K562 (cell line): ENCODE results near the gene IFT22. TPM values are rescaled to one million over a fixed set of nuclear protein-coding genes. Genes with fewer than 3 reads are reported as not detected.
A peak's percentile ranks its signal among the peaks of the same experiment; 100 is the strongest.

Experiments used
- CBFB ChIP-seq: sonication (generic); formaldehyde crosslinking; IDR thresholded peaks from 2 replicates; pipeline ENCODE4 v1.4.0; 2020; ENCODE audit warnings: mild to moderate bottlenecking, missing genetic modification reagents
- CBX3 ChIP-seq, 2 experiments: IDR thresholded peaks; 1 replicate in 1 of 2; 2 replicates in 1 of 2; pipeline ENCODE4 v1.6.1; 2012; ENCODE audit warnings: inconsistent platforms in 2 of 2, low read length in 2 of 2, borderline replicate concordance in 1 of 2, control low read depth in 1 of 2
- CHD1 ChIP-seq: fragments of 200-600 bp; sonication (generic); IDR thresholded peaks from one replicate; pipeline ENCODE4 v1.6.1; 2012; ENCODE audit warnings: mild to moderate bottlenecking, moderate library complexity, low read length, inconsistent platforms
- EP400 ChIP-seq: fragments of 450-650 bp; IDR thresholded peaks from 2 replicates; pipeline ENCODE4 v1.6.1; 2017; ENCODE audit warnings: antibody characterized with exemption, mild to moderate bottlenecking, moderate library complexity
- FOXP1 ChIP-seq: sonication (generic); formaldehyde crosslinking; IDR thresholded peaks from 2 replicates; pipeline ENCODE4 v1.8.0; 2022; ENCODE audit warnings: mild to moderate bottlenecking, missing genetic modification reagents
- GTF2E2 ChIP-seq: fragments of 200-800 bp; sonication (Bioruptor generic); IDR thresholded peaks from 2 replicates; pipeline ENCODE4 v1.6.1; 2016; ENCODE audit warnings: missing genetic modification characterization, missing compliant biosample characterization
- JUN ChIP-seq, 2 experiments: sonication (generic) in 1 of 2; formaldehyde crosslinking in 1 of 2; IDR thresholded peaks; 2 replicates each; pipeline versions ENCODE4 v1.6.1 to v1.8.0; 2012 to 2022; ENCODE audit warnings: borderline replicate concordance in 2 of 2, mild to moderate bottlenecking in 2 of 2, improper control_type of control experiment in 1 of 2, low read depth in 1 of 2, low read length in 1 of 2, missing genetic modification reagents in 1 of 2
- NFE2L1 ChIP-seq: fragments of 450-650 bp; IDR thresholded peaks from 2 replicates; pipeline ENCODE4 v1.6.1; 2016; ENCODE audit warnings: missing genetic modification characterization, low read depth, mild to moderate bottlenecking, missing compliant biosample characterization, moderate library complexity, borderline replicate concordance
- NFIX ChIP-seq: fragments of 250-450 bp; sonication (Bioruptor Pico); IDR thresholded peaks from 2 replicates; pipeline ENCODE4 v1.4.0; 2020; ENCODE audit warnings: low read depth, mild to moderate bottlenecking, moderate library complexity
- RBM17 ChIP-seq: fragments of 200-400 bp; formaldehyde crosslinking; IDR thresholded peaks from 2 replicates; pipeline ENCODE4 v1.6.1; 2017; ENCODE audit warnings: low read depth, mild to moderate bottlenecking, low read length, borderline replicate concordance
- RUNX1 ChIP-seq: sonication (generic); IDR thresholded peaks from 2 replicates; pipeline ENCODE4 v1.6.1; 2016; ENCODE audit warnings: antibody characterized with exemption, low read depth
- SREBF2 ChIP-seq: sonication (generic); formaldehyde crosslinking; IDR thresholded peaks from 2 replicates; pipeline ENCODE4 v1.4.0; 2020; ENCODE audit warnings: mild to moderate bottlenecking, missing genetic modification reagents
- YBX1 ChIP-seq: fragments of 450-650 bp; IDR thresholded peaks from 2 replicates; pipeline ENCODE4 v1.7.1; 2016; ENCODE audit warnings: mild to moderate bottlenecking
- ZBED1 ChIP-seq: IDR thresholded peaks from 2 replicates; pipeline ENCODE4 v1.6.1; 2014
- ZNF77 ChIP-seq: fragments of 250-450 bp; sonication (Bioruptor Pico); IDR thresholded peaks from 2 replicates; pipeline ENCODE4 v1.5.0; 2020
- polyA plus RNA-seq, 8 experiments: library from polyadenylated mRNA; depleted of rRNA in 4 of 8; stranded (reverse) in 5 of 8; unstranded in 3 of 8; fragments of >200 nt; fragmentation: Nextera tagmentation in 2 of 8; fragmentation: Illumina TruSeq in 1 of 8; extraction: Ambion mirVana in 2 of 8; extraction: Trizol in 1 of 8; gene quantifications; 2 replicates each; pipeline versions ENCODE4 v1.2.1 to v1.2.3, GENCODE V29; 2011 to 2014; ENCODE audit warnings: inconsistent platforms in 1 of 8, missing spikeins in 1 of 8
- total RNA-seq, 7 experiments: library from RNA; depleted of rRNA in 6 of 7; stranded (reverse); fragments of >200 nt in 6 of 7; fragmentation: Illumina TruSeq in 2 of 7; extraction: Trizol in 2 of 7; gene quantifications; 2 replicates each; pipeline versions ENCODE4 v1.2.1 to v1.2.3, GENCODE V29; 2011 to 2021; ENCODE audit warnings: low replicate concordance in 1 of 7
- TF ChIP-seq, protein P1 (sequence below), 2 experiments: fragments of 250-450 bp in 1 of 2; fragments of 450-650 bp in 1 of 2; sonication (Bioruptor Pico) in 1 of 2; IDR thresholded peaks; 2 replicates each; pipeline versions ENCODE4 v1.6.1 to v1.8.0; 2016 to 2021; ENCODE audit warnings: mild to moderate bottlenecking in 2 of 2, moderate library complexity in 2 of 2, missing compliant biosample characterization in 1 of 2, missing genetic modification characterization in 1 of 2
- TF ChIP-seq, protein P2 (sequence below): fragments of 450-650 bp; IDR thresholded peaks from 2 replicates; pipeline ENCODE4 v1.6.1; 2016; ENCODE audit warnings: missing biosample characterization, missing genetic modification characterization
- TF ChIP-seq, protein P3 (sequence below): conservative IDR thresholded peaks from 2 replicates; pipeline ENCODE4 v1.6.1; 2011; ENCODE audit warnings: low read depth, mild to moderate bottlenecking, low read length; ENCODE audit not compliant: control insufficient read depth
- TF ChIP-seq, protein P4 (sequence below): sonication (generic); formaldehyde crosslinking; IDR thresholded peaks from 2 replicates; pipeline ENCODE4 v1.8.0; 2022; ENCODE audit warnings: missing genetic modification reagents, mild to moderate bottlenecking, moderate library complexity, borderline replicate concordance
- TF ChIP-seq, protein P5 (sequence below): fragments of 450-650 bp; IDR thresholded peaks from 2 replicates; pipeline ENCODE4 v1.6.1; 2018; ENCODE audit warnings: mild to moderate bottlenecking, low read depth; ENCODE audit not compliant: partially characterized antibody

Gene IFT22
- total and polyA plus RNA-seq, 9 of the 15 experiments (the other 6 are each of a cell fraction or from before 2014, with no cell fraction given): 6.3 to 18.2 (median 7.7) TPM

DNA sequence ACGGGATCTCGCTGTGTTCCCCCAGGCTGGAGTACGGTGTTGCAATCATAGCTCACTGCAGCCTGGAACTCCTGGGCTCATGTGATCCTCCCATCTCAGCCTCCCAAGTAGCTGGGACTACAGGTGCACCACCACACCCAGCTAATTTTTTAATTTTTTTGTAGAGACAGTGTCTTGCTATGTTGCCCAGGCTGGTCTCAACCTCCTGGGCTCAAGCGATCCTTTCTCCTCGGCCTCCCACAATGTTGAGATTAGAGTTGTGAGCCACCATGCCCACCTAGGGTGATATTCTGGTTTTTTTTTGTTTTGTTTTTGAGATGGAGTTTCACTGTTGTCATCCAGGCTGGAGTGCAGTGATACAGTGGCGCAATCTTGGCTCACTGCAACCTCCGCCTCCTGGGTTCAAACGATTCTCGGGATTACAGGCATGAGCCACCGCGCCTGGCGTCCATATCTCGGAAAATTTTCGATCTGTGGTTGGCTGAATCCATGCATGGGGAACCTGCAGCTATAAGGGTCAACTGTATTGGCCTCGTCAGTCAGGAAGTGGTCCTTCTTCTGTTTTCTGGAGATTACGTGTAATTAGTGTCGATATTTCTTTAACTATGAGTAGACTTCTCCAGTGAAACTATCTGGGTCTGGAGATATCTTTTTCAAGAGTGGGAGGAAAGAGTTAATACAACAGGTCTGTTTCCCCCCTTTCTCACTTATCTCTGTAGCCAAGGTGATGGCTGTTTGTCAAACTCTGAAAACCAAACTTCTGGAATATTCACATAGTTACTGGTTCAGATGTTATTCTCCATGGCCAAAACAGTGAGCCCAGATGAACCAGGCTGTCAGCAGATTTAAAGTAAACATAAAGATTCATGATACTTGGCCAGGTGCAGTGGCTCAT is 55.7 kb downstream of the IFT22 start (continued):
- TF ChIP-seq, protein P1, sequence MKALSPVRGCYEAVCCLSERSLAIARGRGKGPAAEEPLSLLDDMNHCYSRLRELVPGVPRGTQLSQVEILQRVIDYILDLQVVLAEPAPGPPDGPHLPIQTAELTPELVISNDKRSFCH (CRISPR knock-in tag; IDR thresholded peaks at IDR 0.05): no peak
- TF ChIP-seq, protein P1 (tag; IDR thresholded peaks at IDR 0.05): peak; percentile 80
- TF ChIP-seq, protein P2, sequence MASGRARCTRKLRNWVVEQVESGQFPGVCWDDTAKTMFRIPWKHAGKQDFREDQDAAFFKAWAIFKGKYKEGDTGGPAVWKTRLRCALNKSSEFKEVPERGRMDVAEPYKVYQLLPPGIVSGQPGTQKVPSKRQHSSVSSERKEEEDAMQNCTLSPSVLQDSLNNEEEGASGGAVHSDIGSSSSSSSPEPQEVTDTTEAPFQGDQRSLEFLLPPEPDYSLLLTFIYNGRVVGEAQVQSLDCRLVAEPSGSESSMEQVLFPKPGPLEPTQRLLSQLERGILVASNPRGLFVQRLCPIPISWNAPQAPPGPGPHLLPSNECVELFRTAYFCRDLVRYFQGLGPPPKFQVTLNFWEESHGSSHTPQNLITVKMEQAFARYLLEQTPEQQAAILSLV (tag): no peak
- TF ChIP-seq, protein P3, sequence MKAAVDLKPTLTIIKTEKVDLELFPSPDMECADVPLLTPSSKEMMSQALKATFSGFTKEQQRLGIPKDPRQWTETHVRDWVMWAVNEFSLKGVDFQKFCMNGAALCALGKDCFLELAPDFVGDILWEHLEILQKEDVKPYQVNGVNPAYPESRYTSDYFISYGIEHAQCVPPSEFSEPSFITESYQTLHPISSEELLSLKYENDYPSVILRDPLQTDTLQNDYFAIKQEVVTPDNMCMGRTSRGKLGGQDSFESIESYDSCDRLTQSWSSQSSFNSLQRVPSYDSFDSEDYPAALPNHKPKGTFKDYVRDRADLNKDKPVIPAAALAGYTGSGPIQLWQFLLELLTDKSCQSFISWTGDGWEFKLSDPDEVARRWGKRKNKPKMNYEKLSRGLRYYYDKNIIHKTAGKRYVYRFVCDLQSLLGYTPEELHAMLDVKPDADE: no peak
- TF ChIP-seq SREBF2 (CRISPR knock-in tag) (no peak), NFIX (CRISPR knock-in tag) (no peak), YBX1 (no peak), JUN (IDR thresholded peaks at IDR 0.05; ENCODE audit: borderline replicate concordance, low read depth, low read length) (no peak), JUN (CRISPR knock-in tag; IDR thresholded peaks at IDR 0.05; ENCODE audit: borderline replicate concordance) (no peak), RBM17 (no peak), RUNX1 (no peak), FOXP1 (CRISPR knock-in tag) (no peak), NFE2L1 (tag) (no peak), ZNF77 (CRISPR knock-in tag) (no peak), CBX3 (IDR thresholded peaks at IDR 0.05; ENCODE audit: borderline replicate concordance in 1 of 2, low read length in 2 of 2) (0 out of 3 replicates have a peak, but pooled peaks of 1 of the 2 experiments have one; percentile 10), EP400 (no peak; the same call in 1 of the 2 replicates), CHD1 (no peak), CBFB (CRISPR knock-in tag) (0 out of 2 replicates have a peak, but pooled peaks have one; percentile 40), GTF2E2 (tag) (no peak; the same call in 1 of the 2 replicates), ZBED1 (no peak)
- TF ChIP-seq, protein P4, sequence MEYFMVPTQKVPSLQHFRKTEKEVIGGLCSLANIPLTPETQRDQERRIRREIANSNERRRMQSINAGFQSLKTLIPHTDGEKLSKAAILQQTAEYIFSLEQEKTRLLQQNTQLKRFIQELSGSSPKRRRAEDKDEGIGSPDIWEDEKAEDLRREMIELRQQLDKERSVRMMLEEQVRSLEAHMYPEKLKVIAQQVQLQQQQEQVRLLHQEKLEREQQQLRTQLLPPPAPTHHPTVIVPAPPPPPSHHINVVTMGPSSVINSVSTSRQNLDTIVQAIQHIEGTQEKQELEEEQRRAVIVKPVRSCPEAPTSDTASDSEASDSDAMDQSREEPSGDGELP (CRISPR knock-in tag): no peak
- TF ChIP-seq, protein P5, sequence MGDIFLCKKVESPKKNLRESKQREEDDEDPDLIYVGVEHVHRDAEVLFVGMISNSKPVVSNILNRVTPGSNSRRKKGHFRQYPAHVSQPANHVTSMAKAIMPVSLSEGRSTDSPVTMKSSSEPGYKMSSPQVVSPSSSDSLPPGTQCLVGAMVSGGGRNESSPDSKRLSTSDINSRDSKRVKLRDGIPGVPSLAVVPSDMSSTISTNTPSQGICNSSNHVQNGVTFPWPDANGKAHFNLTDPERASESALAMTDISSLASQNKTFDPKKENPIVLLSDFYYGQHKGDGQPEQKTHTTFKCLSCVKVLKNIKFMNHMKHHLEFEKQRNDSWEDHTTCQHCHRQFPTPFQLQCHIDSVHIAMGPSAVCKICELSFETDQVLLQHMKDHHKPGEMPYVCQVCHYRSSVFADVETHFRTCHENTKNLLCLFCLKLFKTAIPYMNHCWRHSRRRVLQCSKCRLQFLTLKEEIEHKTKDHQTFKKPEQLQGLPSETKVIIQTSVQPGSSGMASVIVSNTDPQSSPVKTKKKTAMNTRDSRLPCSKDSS: no peak
